RWPE1 (cell line): ENCODE results near the gene ACAD9.
A peak's percentile ranks its signal among the peaks of the same experiment; 100 is the strongest.

Experiments used
- CTCF ChIA-PET: fragments of 350-600 bp; sonication (Branson Sonifier 250); formaldehyde crosslinking; extraction: SDS; loops from one replicate; lab custom pipeline; 2021; lab: Yijun Ruan, JAX
- POLR2A ChIA-PET: fragments of 400-600 bp; formaldehyde crosslinking; extraction: SDS; loops from one replicate; lab custom pipeline; 2020; ENCODE audit warnings: antibody characterized with exemption; ENCODE audit not compliant: low non-redundant PET; lab: Yijun Ruan, JAX
- DNase-seq: peaks from one replicate; pipeline ENCODE4 v3.0.0; 2012; ENCODE audit warnings: low spot score
- H3K27ac ChIP-seq: fragments of 450-650 bp; 2 replicates; pipeline ENCODE4 v1.5.1; 2017
- TF ChIP-seq, protein P1 (sequence below): fragments of 450-650 bp; conservative IDR thresholded peaks from 2 replicates; pipeline ENCODE4 v1.5.1; 2017; ENCODE audit warnings: low read depth, mild to moderate bottlenecking

Gene ACAD9

GRCh38 chr3:128942161-128942952, 62.9 kb downstream of the ACAD9 start:
- DNase-seq: peak; percentile 30
- ChIA-PET CTCF (no interaction called here), POLR2A (interaction anchor here (0.7 kb wide), 1 partner anchor 240 kb away, joined by 4 read pairs; no protein-coding TSS in a partner anchor)
- TF ChIP-seq, protein P1, sequence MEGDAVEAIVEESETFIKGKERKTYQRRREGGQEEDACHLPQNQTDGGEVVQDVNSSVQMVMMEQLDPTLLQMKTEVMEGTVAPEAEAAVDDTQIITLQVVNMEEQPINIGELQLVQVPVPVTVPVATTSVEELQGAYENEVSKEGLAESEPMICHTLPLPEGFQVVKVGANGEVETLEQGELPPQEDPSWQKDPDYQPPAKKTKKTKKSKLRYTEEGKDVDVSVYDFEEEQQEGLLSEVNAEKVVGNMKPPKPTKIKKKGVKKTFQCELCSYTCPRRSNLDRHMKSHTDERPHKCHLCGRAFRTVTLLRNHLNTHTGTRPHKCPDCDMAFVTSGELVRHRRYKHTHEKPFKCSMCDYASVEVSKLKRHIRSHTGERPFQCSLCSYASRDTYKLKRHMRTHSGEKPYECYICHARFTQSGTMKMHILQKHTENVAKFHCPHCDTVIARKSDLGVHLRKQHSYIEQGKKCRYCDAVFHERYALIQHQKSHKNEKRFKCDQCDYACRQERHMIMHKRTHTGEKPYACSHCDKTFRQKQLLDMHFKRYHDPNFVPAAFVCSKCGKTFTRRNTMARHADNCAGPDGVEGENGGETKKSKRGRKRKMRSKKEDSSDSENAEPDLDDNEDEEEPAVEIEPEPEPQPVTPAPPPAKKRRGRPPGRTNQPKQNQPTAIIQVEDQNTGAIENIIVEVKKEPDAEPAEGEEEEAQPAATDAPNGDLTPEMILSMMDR: no peak
- H3K27ac ChIP-seq: no peak overlapping the region

DNA sequence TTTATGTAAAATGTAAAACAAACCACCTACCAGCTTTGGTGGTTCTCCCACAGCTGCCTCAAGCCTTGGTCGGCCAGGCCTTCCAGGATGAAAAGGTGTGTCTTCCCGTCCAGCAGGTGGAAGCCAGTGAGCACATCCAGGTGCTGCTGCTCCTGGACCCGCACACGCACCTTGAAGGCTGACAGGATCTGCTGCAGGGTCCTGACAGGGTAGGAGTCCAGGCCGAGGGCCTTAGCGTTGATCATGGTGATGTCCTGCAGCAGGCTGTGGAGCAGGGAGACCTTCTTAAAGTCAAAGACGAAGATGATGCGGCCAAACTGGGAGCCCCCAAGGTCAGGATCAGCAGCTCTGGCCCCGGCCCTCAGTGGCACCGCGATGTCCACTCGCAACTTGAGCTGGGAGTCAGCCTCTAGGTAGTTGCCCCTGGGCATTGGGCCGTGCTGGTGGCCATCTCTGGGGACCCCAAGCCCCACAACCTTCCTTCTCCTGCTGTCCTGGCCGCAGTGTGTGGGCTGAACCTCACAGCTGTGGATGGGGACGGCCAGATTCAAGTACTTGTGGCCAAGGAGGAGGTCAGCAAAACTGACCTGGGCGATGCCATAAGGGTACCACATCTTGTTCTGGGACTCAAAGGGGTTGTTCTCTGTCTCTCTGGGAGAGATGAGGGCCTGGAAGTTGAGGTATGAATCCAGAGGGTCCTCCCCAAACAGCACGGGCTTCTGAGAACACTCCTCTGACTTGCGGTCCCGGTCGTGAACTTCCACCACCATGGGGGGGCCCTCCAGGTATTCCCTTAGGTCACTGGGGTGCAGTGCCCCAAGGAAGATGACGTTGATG, 65.8 kb downstream of the ACAD9 start:
- ChIA-PET CTCF (no interaction called here), POLR2A (no interaction called here)
- TF ChIP-seq, protein P1: no peak
- H3K27ac ChIP-seq: no peak overlapping the region
- no peak for DNase-seq

GRCh38 chr3:128945878-128946175, 66.4 kb downstream of the ACAD9 start:
- TF ChIP-seq, protein P1: no peak
- ChIA-PET CTCF (interaction anchor here (1.1 kb wide), 1 partner anchor 25 kb away, joined by 3 read pairs; no protein-coding TSS in a partner anchor), POLR2A (no interaction called here)
- H3K27ac ChIP-seq: no peak overlapping the region
- DNase-seq: no peak

GRCh38 chr3:128946411-128946810, 67.0 kb downstream of the ACAD9 start:
- no peak for DNase-seq
- CTCF ChIA-PET: interaction anchor here (0.6 to 1.1 kb wide), 2 partner anchors 24 to 57 kb away, joined by 3 read pairs; no protein-coding TSS in a partner anchor
- TF ChIP-seq, protein P1: no peak
- POLR2A ChIA-PET: no interaction called here
- no peak overlapping the region for H3K27ac ChIP-seq

DNA sequence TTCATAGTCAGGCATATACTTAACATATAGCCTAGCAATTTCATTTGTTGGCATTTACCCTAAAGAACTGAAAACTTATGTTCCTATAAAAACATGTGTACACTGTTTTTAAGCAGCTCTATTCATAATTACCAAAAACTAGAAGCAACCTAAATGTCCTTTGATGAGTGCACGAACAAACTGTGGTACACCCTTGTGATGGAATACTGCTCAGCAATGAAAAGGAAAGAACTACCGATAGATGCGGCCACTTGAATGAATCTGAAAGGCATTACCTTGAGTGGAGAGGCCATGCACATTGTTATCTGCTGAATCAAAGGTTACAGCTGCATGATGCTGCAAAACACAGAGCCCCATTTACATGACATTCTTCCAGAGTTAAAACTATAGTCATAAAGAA, 69.7 kb downstream of the ACAD9 start:
- TF ChIP-seq, protein P1: no peak
- H3K27ac ChIP-seq: no peak overlapping the region
- DNase-seq: no peak
- POLR2A ChIA-PET: no interaction called here
- CTCF ChIA-PET: interaction anchor here (1.1 kb wide), 1 partner anchor 41 kb away, joined by 4 read pairs; no protein-coding TSS in a partner anchor

DNA sequence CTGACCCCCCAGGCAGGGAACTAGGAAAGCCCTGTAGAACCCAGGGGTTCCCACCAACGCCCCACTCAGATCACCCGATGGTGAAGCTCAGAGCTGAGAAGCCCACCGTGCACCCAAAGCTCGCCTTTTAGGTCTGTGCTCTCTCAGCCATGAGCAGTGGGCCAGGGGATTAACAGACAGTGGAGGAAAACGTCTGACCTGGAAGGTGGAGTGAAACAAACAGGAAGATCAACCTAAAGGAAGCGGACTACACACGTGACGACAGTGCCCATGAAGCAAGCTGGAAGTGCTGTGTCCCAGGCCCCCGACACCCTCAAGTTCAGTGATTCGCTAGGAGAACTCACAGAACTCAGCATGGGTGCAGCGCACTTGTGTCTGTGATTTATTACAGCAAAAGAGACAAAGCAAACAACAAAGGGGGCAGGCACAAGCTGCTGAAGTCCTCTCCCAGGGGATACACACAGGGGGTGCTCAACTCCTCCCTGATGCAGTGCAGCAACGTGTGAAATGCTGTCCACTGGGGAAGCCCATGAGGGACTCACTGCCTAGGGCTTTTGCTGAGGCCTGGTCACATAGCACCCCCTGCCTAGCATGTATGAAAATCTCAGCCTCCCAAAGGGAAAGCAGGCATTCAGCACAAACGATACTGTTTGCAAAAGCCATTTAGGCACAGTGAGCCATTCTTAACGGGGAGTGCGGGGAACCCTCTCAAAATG, 71.0 kb downstream of the ACAD9 start:
- POLR2A ChIA-PET: no interaction called here
- TF ChIP-seq, protein P1: no peak
- DNase-seq: no peak
- CTCF ChIA-PET: interaction anchor here (0.6 to 1.1 kb wide), 3 partner anchors 19 to 269 kb away, joined by 3 to 4 read pairs (median 4); no protein-coding TSS in a partner anchor
- no peak overlapping the region for H3K27ac ChIP-seq
